HepG2 (cell line): ENCODE results near the gene STX5.

Source experiments
- DPF2 ChIP-seq: sonication (generic); formaldehyde crosslinking; IDR thresholded peaks from 2 replicates; pipeline ENCODE4 v1.4.0; 2020; ENCODE audit warnings: mild to moderate bottlenecking, low read depth, missing genetic modification reagents, borderline replicate concordance
- EP300 ChIP-seq, 3 experiments: sonication (generic) in 1 of 3; formaldehyde crosslinking in 1 of 3; IDR thresholded peaks; 2 replicates each; pipeline versions ENCODE4 v1.5.1 to v1.6.1; 2011 to 2020; ENCODE audit warnings: low read depth in 2 of 3, low read length in 2 of 3, borderline replicate concordance in 1 of 3, improper control_type of control experiment in 1 of 3, mild to moderate bottlenecking in 1 of 3, missing genetic modification reagents in 1 of 3, moderate library complexity in 1 of 3
- ESRRA ChIP-seq: sonication (generic); formaldehyde crosslinking; IDR thresholded peaks from 2 replicates; pipeline ENCODE4 v1.5.1; 2020; ENCODE audit warnings: mild to moderate bottlenecking, low read depth, missing genetic modification reagents
- ETS1 ChIP-seq: sonication (generic); formaldehyde crosslinking; IDR thresholded peaks from 2 replicates; pipeline ENCODE4 v1.4.0; 2020; ENCODE audit warnings: missing genetic modification reagents
- GTF2F1 ChIP-seq: fragments of 150-350 bp; IDR thresholded peaks from 2 replicates; pipeline ENCODE4 v1.6.1; 2014; ENCODE audit warnings: low read length
- RFX1 ChIP-seq: fragments of 450-650 bp; IDR thresholded peaks from 2 replicates; pipeline ENCODE4 v1.6.1; 2017
- TRIM24 ChIP-seq: sonication (generic); formaldehyde crosslinking; IDR thresholded peaks from 2 replicates; pipeline ENCODE4 v1.8.0; 2022; ENCODE audit warnings: mild to moderate bottlenecking, missing genetic modification reagents
- ZNF274 ChIP-seq: sonication (generic); formaldehyde crosslinking; IDR thresholded peaks from 2 replicates; pipeline ENCODE4 v1.5.1; 2020; ENCODE audit warnings: mild to moderate bottlenecking, missing genetic modification reagents
- TF ChIP-seq, protein P1 (sequence below): sonication (generic); formaldehyde crosslinking; IDR thresholded peaks from 2 replicates; pipeline ENCODE4 v1.5.0; 2020; ENCODE audit warnings: mild to moderate bottlenecking, missing genetic modification reagents, moderate library complexity

DNA sequence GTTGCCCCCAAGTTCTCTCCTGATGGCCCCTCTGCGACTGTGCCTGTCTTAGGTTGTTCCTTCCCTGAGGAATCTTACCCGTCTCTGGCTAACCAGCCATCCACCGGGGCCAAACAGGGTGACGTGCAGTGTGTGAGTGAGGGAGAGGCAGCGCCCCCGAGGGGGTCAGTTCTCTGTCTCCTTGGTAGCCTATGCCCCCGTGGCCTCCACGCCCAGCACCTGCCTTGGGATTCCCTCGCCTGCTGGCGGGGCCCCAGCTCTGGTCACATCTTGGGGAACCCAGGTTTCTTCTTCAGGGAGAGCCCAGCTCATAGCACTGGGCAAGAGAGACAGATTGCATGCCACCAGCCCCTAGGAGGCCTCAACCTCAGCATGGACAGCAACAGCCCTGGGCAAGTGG lies 32.4 kb downstream of the STX5 start:
- TF ChIP-seq, protein P1, sequence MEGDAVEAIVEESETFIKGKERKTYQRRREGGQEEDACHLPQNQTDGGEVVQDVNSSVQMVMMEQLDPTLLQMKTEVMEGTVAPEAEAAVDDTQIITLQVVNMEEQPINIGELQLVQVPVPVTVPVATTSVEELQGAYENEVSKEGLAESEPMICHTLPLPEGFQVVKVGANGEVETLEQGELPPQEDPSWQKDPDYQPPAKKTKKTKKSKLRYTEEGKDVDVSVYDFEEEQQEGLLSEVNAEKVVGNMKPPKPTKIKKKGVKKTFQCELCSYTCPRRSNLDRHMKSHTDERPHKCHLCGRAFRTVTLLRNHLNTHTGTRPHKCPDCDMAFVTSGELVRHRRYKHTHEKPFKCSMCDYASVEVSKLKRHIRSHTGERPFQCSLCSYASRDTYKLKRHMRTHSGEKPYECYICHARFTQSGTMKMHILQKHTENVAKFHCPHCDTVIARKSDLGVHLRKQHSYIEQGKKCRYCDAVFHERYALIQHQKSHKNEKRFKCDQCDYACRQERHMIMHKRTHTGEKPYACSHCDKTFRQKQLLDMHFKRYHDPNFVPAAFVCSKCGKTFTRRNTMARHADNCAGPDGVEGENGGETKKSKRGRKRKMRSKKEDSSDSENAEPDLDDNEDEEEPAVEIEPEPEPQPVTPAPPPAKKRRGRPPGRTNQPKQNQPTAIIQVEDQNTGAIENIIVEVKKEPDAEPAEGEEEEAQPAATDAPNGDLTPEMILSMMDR (CRISPR knock-in tag): no peak
- no peak for TF ChIP-seq ESRRA
- no peak for TF ChIP-seq RFX1
- TF ChIP-seq DPF2: no peak
- no peak for TF ChIP-seq EP300 (IDR thresholded peaks at IDR 0.05; ENCODE audit: low read depth in 2 of 2, low read length in 2 of 2)
- no peak for TF ChIP-seq EP300 (CRISPR knock-in tag; IDR thresholded peaks at IDR 0.05; ENCODE audit: borderline replicate concordance)
- no peak for TF ChIP-seq TRIM24 (CRISPR knock-in tag)
- no peak for TF ChIP-seq ZNF274 (CRISPR knock-in tag)
- no peak for TF ChIP-seq ETS1 (CRISPR knock-in tag)
- TF ChIP-seq GTF2F1: no peak
